Stimulated activated naive CD8-positive, alpha-beta T cell treated with anti-CD3 and anti-CD28 coated beads, Interleukin-15, Interleukin-2, amounts not matched to agents 100 ng/mL and 50 ng/mL, for 24 hours (primary cell): ENCODE results near the gene ENOX1.

ENCODE experiments used
- H3K27ac Mint-ChIP-seq: one replicate; pipeline ENCODE4 v1.8.0; 2021; ENCODE audit warnings: mild to moderate bottlenecking, mixed read lengths
- H3K27me3 Mint-ChIP-seq: one replicate; pipeline ENCODE4 v1.8.0; 2021; ENCODE audit warnings: mixed read lengths
- H3K36me3 Mint-ChIP-seq: one replicate; pipeline ENCODE4 v1.8.0; 2021; ENCODE audit warnings: low read depth, mixed read lengths
- H3K4me1 Mint-ChIP-seq: one replicate; pipeline ENCODE4 v1.8.0; 2021; ENCODE audit warnings: low read depth, mixed read lengths
- H3K4me3 Mint-ChIP-seq: one replicate; pipeline ENCODE4 v1.8.0; 2021; ENCODE audit warnings: mild to moderate bottlenecking, mixed read lengths
- H3K9me3 Mint-ChIP-seq: one replicate; pipeline ENCODE4 v1.8.0; 2021; ENCODE audit warnings: mixed read lengths

The ENOX1 gene

GRCh38 chr13:43516401-43516833 is 270.4 kb downstream of the ENOX1 start:
- Mint-ChIP-seq H3K27ac (no peak overlapping the region), H3K4me1 (no peaks in the 10 kb centered on the region), H3K4me3 (no peak overlapping the region), H3K27me3 (peaks cover 3% of the 10 kb centered on the region), H3K36me3 (no peaks in the 10 kb centered on the region), H3K9me3 (no peaks in the 10 kb centered on the region)

GRCh38 chr13:43515531-43515930 is 271.2 kb downstream of the ENOX1 start:
- H3K27ac Mint-ChIP-seq = no peak overlapping the region
- no peaks in the 10 kb centered on the region for H3K36me3 Mint-ChIP-seq
- H3K4me1 Mint-ChIP-seq = no peaks in the 10 kb centered on the region
- H3K9me3 Mint-ChIP-seq = no peaks in the 10 kb centered on the region
- H3K4me3 Mint-ChIP-seq = no peak overlapping the region
- peaks cover 3% of the 10 kb centered on the region for H3K27me3 Mint-ChIP-seq

GRCh38 chr13:43514311-43514710 is 272.5 kb downstream of the ENOX1 start:
- Mint-ChIP-seq H3K4me1 (no peaks in the 10 kb centered on the region), H3K36me3 (no peaks in the 10 kb centered on the region), H3K27ac (no peak overlapping the region), H3K27me3 (peaks cover 3% of the 10 kb centered on the region), H3K4me3 (no peak overlapping the region), H3K9me3 (no peaks in the 10 kb centered on the region)

- H3K27ac Mint-ChIP-seq = no peak overlapping the region
- H3K9me3 Mint-ChIP-seq = no peaks in the 10 kb centered on the region
- H3K36me3 Mint-ChIP-seq = no peaks in the 10 kb centered on the region
- H3K27me3 Mint-ChIP-seq = no peaks in the 10 kb centered on the region
- no peak overlapping the region for H3K4me3 Mint-ChIP-seq
- no peaks in the 10 kb centered on the region for H3K4me1 Mint-ChIP-seq
Measured at GRCh38 chr13:43512221-43512620, 274.6 kb downstream of the ENOX1 start.

- H3K9me3 Mint-ChIP-seq = no peaks in the 10 kb centered on the region
- no peaks in the 10 kb centered on the region for H3K27me3 Mint-ChIP-seq
- no peak overlapping the region for H3K4me3 Mint-ChIP-seq
- no peaks in the 10 kb centered on the region for H3K36me3 Mint-ChIP-seq
- no peaks in the 10 kb centered on the region for H3K4me1 Mint-ChIP-seq
- no peak overlapping the region for H3K27ac Mint-ChIP-seq
Measured at GRCh38 chr13:43510956-43511901, 275.5 kb downstream of the ENOX1 start.

GRCh38 chr13:43495732-43496131 is 291.0 kb downstream of the ENOX1 start:
- no peak overlapping the region for H3K4me3 Mint-ChIP-seq
- no peak overlapping the region for H3K27ac Mint-ChIP-seq
- peaks cover 18% of the 10 kb centered on the region for H3K27me3 Mint-ChIP-seq
- no peaks in the 10 kb centered on the region for H3K36me3 Mint-ChIP-seq
- H3K9me3 Mint-ChIP-seq = no peaks in the 10 kb centered on the region
- H3K4me1 Mint-ChIP-seq = no peaks in the 10 kb centered on the region

- Mint-ChIP-seq H3K9me3 (no peaks in the 10 kb centered on the region), H3K27me3 (peaks cover 9% of the 10 kb centered on the region), H3K36me3 (no peaks in the 10 kb centered on the region), H3K4me1 (no peaks in the 10 kb centered on the region), H3K4me3 (no peak overlapping the region), H3K27ac (no peak overlapping the region)
Measured at GRCh38 chr13:43494206-43494605, 292.6 kb downstream of the ENOX1 start.

GRCh38 chr13:43493496-43494000 is 293.2 kb downstream of the ENOX1 start:
- H3K27me3 Mint-ChIP-seq = peaks cover 8% of the 10 kb centered on the region
- H3K36me3 Mint-ChIP-seq = no peaks in the 10 kb centered on the region
- no peak overlapping the region for H3K27ac Mint-ChIP-seq
- H3K9me3 Mint-ChIP-seq = no peaks in the 10 kb centered on the region
- H3K4me1 Mint-ChIP-seq = no peaks in the 10 kb centered on the region
- no peak overlapping the region for H3K4me3 Mint-ChIP-seq

GRCh38 chr13:43492745-43493144 is 294.0 kb downstream of the ENOX1 start:
- Mint-ChIP-seq H3K36me3 (no peaks in the 10 kb centered on the region), H3K9me3 (no peaks in the 10 kb centered on the region), H3K27ac (no peak overlapping the region), H3K27me3 (peaks cover 6% of the 10 kb centered on the region), H3K4me1 (no peaks in the 10 kb centered on the region), H3K4me3 (no peak overlapping the region)

- no peaks in the 10 kb centered on the region for H3K36me3 Mint-ChIP-seq
- H3K4me3 Mint-ChIP-seq = no peak overlapping the region
- peaks cover 6% of the 10 kb centered on the region for H3K27me3 Mint-ChIP-seq
- H3K4me1 Mint-ChIP-seq = no peaks in the 10 kb centered on the region
- H3K9me3 Mint-ChIP-seq = no peaks in the 10 kb centered on the region
- H3K27ac Mint-ChIP-seq = no peak overlapping the region
Measured at GRCh38 chr13:43492311-43492710, 294.5 kb downstream of the ENOX1 start.

GRCh38 chr13:43489233-43489632 is 297.5 kb downstream of the ENOX1 start:
- Mint-ChIP-seq H3K36me3 (no peaks in the 10 kb centered on the region), H3K27me3 (peaks cover 6% of the 10 kb centered on the region), H3K4me1 (peaks cover 4% of the 10 kb centered on the region), H3K4me3 (no peak overlapping the region), H3K27ac (no peak overlapping the region), H3K9me3 (no peaks in the 10 kb centered on the region)

- H3K4me1 Mint-ChIP-seq = peaks cover 4% of the 10 kb centered on the region
- no peaks in the 10 kb centered on the region for H3K27me3 Mint-ChIP-seq
- H3K36me3 Mint-ChIP-seq = no peaks in the 10 kb centered on the region
- H3K9me3 Mint-ChIP-seq = no peaks in the 10 kb centered on the region
- H3K4me3 Mint-ChIP-seq = no peak overlapping the region
- H3K27ac Mint-ChIP-seq = no peak overlapping the region
Measured at GRCh38 chr13:43487885-43488284, 298.9 kb downstream of the ENOX1 start.

- H3K36me3 Mint-ChIP-seq = no peaks in the 10 kb centered on the region
- no peak overlapping the region for H3K27ac Mint-ChIP-seq
- no peaks in the 10 kb centered on the region for H3K9me3 Mint-ChIP-seq
- H3K4me1 Mint-ChIP-seq = peaks cover 4% of the 10 kb centered on the region
- no peaks in the 10 kb centered on the region for H3K27me3 Mint-ChIP-seq
- H3K4me3 Mint-ChIP-seq = no peak overlapping the region
Measured at GRCh38 chr13:43487461-43487860, 299.3 kb downstream of the ENOX1 start.

- H3K27ac Mint-ChIP-seq = no peak overlapping the region
- H3K4me1 Mint-ChIP-seq = peaks cover 4% of the 10 kb centered on the region
- H3K4me3 Mint-ChIP-seq = no peak overlapping the region
- no peaks in the 10 kb centered on the region for H3K9me3 Mint-ChIP-seq
- H3K27me3 Mint-ChIP-seq = no peaks in the 10 kb centered on the region
- H3K36me3 Mint-ChIP-seq = no peaks in the 10 kb centered on the region
Measured at GRCh38 chr13:43484432-43485225, 302.1 kb downstream of the ENOX1 start.

GRCh38 chr13:43483930-43484329 is 302.8 kb downstream of the ENOX1 start:
- Mint-ChIP-seq H3K9me3 (no peaks in the 10 kb centered on the region), H3K4me3 (no peak overlapping the region), H3K27me3 (no peaks in the 10 kb centered on the region), H3K4me1 (peaks cover 4% of the 10 kb centered on the region), H3K27ac (no peak overlapping the region), H3K36me3 (no peaks in the 10 kb centered on the region)
